Activated T-helper 17 cell treated with anti-CD3 and anti-CD28 coated beads, Interleukin-2, amount 50 U/mL, for 72 hours (primary cell): ENCODE measurements around the gene CCNYL1. TPM values are rescaled to one million over a fixed set of nuclear protein-coding genes. Genes with fewer than 3 reads are reported as not detected.
"Not testable (repeated sequence)": the region's sequence is repeated elsewhere in the genome, so short reads cannot be mapped to it uniquely, and the experiment has no call there.

Experiments used
- ATAC-seq: fragments of 150-1000 bp; cut with Tn5 transposase; replicated peaks from 2 replicates; pipeline ENCODE4 v1.10.0; 2021; ENCODE audit warnings: mild to moderate bottlenecking, moderate library complexity
- H3K27ac Mint-ChIP-seq: one replicate; pipeline ENCODE4 v1.8.0; 2022; ENCODE audit warnings: mixed read lengths
- H3K27me3 Mint-ChIP-seq: one replicate; pipeline ENCODE4 v1.8.0; 2022; ENCODE audit warnings: mixed read lengths
- H3K36me3 Mint-ChIP-seq: one replicate; pipeline ENCODE4 v1.8.0; 2022; ENCODE audit warnings: low read depth, mild to moderate bottlenecking, mixed read lengths
- H3K4me1 Mint-ChIP-seq: one replicate; pipeline ENCODE4 v1.8.0; 2022; ENCODE audit warnings: mixed read lengths
- H3K4me3 Mint-ChIP-seq: one replicate; pipeline ENCODE4 v1.8.0; 2022; ENCODE audit warnings: mild to moderate bottlenecking, mixed read lengths
- H3K9me3 Mint-ChIP-seq: one replicate; pipeline ENCODE4 v1.8.0; 2022; ENCODE audit warnings: mixed read lengths
- total RNA-seq, 2 donors: library from RNA; stranded (reverse); gene quantifications; one replicate each; pipeline ENCODE4 v1.2.3, GENCODE V29; 2022

CCNYL1 gene
- total RNA-seq, 2 donors from 2014 or later, result 3.4 to 6.8 TPM

DNA sequence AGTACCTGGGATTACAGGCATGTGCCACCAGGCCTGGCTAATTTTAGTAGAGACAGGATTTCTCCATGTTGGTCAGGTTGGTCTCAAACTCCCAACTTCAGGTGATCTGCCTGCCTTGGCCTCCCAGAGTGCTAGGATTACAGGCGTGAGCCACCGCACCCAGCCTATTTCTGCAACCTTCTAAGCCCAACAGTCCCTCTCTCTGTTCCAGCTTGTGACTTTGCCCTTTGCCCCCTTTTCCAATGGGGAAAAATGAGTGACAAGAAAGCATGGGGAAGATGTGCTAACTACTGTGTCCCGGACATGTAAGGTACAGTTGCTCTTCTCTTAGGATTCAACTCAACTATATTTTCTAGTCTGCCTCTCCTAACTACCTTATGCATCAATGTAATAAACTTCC lies 50.0 kb downstream of the CCNYL1 start:
- not testable (repeated sequence) for H3K4me3 Mint-ChIP-seq, H3K27ac Mint-ChIP-seq, ATAC-seq, H3K9me3 Mint-ChIP-seq, H3K4me1 Mint-ChIP-seq, H3K36me3 Mint-ChIP-seq
- peaks cover 15% of the 10 kb centered on the region for H3K27me3 Mint-ChIP-seq

DNA sequence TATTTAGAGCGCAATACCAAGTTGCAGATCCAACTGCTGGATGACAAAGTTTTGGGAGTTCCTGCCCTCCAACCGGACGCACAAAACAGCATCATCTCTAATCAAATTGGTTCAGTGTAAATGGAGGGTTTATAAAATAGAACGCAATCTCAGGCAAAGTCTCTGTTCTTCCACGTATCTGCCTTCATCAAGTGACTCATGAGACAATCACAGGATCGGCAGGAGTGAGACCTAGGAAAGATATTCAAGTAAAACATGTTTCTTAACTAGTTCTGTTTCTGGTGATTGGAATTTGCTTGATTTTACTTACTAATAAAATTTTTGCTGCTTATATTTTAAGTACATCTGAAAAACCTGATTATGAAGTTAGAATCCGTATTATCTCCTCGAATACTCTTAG lies 50.7 kb downstream of the CCNYL1 start:
- no peaks in the 10 kb centered on the region for H3K9me3 Mint-ChIP-seq
- H3K4me1 Mint-ChIP-seq, result peaks cover 2% of the 10 kb centered on the region
- no peak overlapping the region for H3K27ac Mint-ChIP-seq
- H3K36me3 Mint-ChIP-seq, result peaks cover 2% of the 10 kb centered on the region
- peaks cover 20% of the 10 kb centered on the region for H3K27me3 Mint-ChIP-seq
- no peak overlapping the region for H3K4me3 Mint-ChIP-seq
- no peak for ATAC-seq

DNA sequence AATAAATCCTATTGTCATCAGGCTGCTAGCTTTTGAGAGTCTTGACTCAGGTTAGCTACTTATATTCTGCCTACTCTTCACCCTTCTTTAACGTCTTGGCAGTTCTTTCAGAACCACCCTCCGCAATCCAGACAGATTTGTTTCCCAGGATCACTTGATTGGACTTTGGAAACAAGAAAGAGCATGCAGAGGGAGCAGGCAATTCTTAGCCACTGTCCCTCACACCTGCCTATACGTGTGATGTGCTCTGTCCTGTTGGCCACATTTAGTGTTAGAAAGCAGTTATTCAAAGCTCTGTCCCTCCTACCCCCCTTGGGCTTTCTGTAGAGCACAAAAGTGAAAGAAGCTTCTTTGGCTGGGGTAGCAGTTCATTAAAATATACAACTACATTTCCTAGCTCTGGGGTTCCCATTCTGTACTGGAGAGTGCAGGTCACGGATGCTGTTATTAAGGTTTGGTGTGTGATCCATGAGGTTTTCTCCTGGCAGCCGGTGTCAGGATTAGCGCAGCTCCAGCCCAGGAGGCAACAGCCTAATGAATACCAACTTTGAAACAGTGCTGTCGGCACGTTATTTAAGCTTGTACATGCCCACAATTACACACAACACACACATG lies 52.0 kb downstream of the CCNYL1 start:
- peaks cover 5% of the 10 kb centered on the region for H3K36me3 Mint-ChIP-seq
- H3K27me3 Mint-ChIP-seq, result peaks cover 26% of the 10 kb centered on the region
- peaks cover 8% of the 10 kb centered on the region for H3K4me1 Mint-ChIP-seq
- no peak for ATAC-seq
- H3K4me3 Mint-ChIP-seq, result no peak overlapping the region
- no peak overlapping the region for H3K27ac Mint-ChIP-seq
- H3K9me3 Mint-ChIP-seq, result no peaks in the 10 kb centered on the region

DNA sequence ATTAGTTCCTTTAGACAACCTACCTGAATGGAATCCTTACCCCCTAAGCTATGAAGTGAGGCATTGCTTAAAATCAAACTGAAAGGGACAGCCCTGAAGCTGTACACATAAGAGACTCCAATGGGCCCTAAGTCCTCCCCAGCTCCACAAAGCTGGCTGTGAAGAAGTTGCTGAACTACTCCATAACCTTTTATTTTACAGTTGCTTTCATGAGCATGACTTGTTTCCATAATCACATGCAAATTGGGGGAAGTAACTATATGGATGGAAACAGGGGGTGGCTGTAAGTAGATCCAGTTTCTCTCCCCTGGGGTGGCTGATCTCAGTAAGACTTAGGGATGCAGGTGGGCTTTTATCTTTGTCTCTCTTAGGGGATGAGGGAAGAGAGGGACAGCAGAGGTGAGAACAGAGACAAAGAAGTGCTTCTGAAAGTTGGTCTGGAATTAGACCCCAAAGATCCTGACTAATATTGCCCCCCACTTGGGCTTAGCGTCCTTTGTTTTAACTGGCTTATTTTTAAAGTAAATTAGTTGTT lies 52.7 kb downstream of the CCNYL1 start:
- Mint-ChIP-seq H3K27me3 (peaks cover 26% of the 10 kb centered on the region), H3K9me3 (no peaks in the 10 kb centered on the region), H3K36me3 (peaks cover 5% of the 10 kb centered on the region), H3K4me3 (no peak overlapping the region), H3K27ac (no peak overlapping the region), H3K4me1 (peaks cover 8% of the 10 kb centered on the region)
- ATAC-seq, result no peak

DNA sequence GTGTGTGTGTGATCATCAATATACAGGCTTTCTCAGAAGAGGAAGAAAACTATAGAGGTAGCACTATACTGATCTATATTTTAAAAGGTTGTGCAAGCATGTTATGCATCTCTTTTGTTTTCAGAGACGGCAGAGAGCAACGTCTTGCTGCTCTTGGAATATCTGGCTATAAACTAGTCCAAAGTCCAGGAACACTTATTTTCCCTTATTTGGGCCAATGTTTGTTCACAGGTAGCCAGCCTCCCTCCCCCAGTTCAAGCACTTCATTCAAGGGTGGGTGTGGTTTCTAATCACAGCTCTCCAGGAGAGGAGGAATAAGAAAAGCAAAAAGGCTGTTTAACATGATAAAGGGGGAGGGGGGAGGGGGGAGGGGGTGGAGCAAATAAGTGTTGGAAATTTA lies 54.1 kb downstream of the CCNYL1 start:
- Mint-ChIP-seq H3K36me3 (peaks cover 5% of the 10 kb centered on the region), H3K27me3 (peaks cover 22% of the 10 kb centered on the region), H3K9me3 (no peaks in the 10 kb centered on the region), H3K27ac (no peak overlapping the region), H3K4me3 (no peak overlapping the region), H3K4me1 (peaks cover 8% of the 10 kb centered on the region)
- ATAC-seq, result no peak

DNA sequence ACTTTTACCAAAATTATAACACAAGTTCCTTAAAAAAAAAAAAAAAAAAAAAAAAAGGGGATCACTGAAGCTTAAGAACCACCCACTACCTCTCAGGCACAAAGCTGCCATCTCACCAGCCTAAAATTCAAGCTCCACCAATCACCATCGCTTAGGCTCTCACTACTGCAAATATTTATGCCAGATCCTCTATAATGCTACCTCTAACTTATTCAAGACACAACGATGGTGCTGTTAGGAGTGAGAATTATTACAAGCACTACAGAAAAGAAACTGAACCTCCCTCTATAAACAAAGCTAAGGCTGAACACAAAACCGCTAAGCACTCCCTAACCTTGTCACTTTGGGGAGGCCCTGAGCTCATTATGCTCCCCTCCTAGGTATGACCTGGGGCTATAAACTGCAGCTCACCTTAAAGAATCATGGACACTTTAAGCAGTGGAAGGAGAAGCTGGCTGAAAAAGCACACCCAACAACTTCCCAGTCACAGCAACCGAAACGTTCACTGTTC lies 54.7 kb downstream of the CCNYL1 start:
- no peak overlapping the region for H3K27ac Mint-ChIP-seq
- H3K4me1 Mint-ChIP-seq, result peaks cover 11% of the 10 kb centered on the region
- no peaks in the 10 kb centered on the region for H3K9me3 Mint-ChIP-seq
- peaks cover 26% of the 10 kb centered on the region for H3K27me3 Mint-ChIP-seq
- no peak for ATAC-seq
- peaks cover 5% of the 10 kb centered on the region for H3K36me3 Mint-ChIP-seq
- H3K4me3 Mint-ChIP-seq, result peak overlapping the region; percentile 88

DNA sequence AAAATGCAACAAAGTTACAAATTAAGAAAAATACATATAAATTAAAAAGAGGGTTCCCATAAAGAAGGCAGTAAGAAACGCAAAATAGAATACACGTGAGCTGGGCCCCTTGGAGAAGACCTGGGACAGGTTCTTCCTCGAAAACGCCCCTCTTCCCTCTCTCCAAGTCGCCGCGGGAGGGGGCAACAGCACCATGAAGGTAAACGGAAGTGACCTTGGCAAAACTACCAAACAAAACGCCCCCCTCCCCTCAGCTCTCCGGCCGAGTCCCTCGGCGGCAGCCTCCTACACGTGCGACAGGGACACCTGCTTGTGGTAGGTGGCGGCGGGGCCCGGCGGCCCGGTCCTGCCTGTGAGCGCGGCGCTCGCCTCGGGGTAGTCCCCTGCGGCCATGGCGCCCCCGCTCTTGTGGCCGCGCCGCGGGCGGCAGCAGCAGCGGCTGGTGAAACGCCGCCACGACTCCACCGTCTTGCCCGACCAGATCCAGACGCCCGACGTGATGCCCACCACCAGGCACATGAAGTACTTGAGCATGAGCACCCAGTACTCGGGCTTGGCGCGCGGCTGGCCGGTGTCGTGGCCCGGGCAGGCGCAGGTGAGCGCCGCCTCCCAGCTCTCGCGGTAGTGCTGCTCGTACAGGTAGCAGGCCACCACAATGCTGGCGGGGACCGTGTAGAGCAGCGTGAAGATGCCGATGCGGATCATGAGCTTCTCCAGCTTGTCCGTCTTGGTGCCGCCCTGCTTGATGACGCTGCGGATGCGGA lies 55.4 kb downstream of the CCNYL1 start:
- Mint-ChIP-seq H3K36me3 (peaks cover 5% of the 10 kb centered on the region), H3K4me3 (peak overlapping the region; percentile 88), H3K4me1 (peaks cover 11% of the 10 kb centered on the region), H3K27me3 (peaks cover 26% of the 10 kb centered on the region), H3K27ac (no peak overlapping the region), H3K9me3 (no peaks in the 10 kb centered on the region)
- no peak for ATAC-seq

DNA sequence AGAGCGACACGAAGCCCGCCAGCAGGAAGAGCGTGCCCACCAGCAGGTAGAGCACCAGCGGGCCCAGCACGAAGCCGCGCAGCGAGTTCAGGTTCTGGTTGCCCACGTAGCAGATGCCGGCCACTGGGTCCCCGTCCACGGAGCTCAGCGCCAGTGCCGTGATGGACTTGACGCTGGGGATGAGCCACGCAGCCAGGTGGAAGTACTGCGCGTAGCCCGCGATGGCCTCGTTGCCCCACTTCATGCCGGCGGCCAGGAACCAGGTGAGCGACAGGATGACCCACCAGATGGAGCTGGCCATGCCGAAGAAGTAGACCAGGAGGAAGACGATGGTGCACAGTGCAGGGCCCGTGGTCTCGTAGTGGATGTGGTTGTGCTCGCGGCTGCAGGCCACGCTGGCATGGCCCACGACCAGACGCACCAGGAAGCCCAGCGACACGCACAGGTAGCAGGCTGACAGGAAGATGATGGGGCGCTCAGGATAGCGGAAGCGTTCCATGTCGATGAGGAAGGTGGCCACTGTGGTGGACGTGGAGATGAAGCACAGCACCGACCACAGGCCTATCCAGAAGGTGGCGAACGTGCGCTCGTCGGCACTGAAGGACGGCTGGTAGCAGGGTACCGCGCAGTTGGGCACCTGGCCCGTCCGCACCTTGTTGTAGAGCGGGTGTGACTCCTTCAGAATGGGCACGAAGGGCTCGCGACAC lies 56.2 kb downstream of the CCNYL1 start:
- no peak for ATAC-seq
- Mint-ChIP-seq H3K9me3 (no peaks in the 10 kb centered on the region), H3K4me3 (peak overlapping the region; percentile 88), H3K4me1 (peaks cover 11% of the 10 kb centered on the region), H3K27ac (no peak overlapping the region), H3K36me3 (peaks cover 5% of the 10 kb centered on the region), H3K27me3 (peaks cover 26% of the 10 kb centered on the region)

DNA sequence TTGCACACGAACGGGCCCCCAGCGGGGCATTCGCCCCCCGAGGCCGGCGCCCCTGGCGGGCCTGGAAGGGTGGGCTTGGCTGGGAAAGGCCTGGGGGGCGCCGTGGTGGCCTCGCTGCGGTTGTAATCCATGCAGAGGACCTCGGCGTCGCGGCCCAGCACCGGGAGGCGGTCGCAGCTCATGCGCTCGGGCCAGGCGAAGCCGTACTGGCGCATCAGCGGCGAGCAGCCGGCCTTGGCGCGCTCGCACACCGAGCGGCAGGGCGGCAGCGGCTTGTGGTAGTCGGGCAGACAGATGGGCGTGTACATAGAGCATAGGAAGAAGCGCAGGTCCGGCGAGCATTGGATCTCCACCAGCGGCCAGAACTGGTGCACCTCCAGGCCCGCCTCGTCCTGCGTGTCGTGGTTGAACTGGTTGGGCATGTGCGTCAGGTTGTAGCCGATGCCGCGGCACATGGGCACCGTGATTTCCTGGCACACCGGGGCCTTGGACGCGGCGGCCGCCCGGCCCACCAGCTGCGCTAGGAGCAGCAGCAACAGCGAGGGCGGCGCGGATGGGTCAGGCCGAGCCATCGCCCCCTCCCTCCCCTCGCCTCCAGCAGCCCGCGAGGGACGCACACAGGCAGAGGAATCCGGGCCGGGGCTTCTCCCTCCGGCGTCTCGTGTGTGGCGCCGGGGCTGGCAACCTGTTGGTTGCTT lies 56.9 kb downstream of the CCNYL1 start:
- no peaks in the 10 kb centered on the region for H3K9me3 Mint-ChIP-seq
- no peak for ATAC-seq
- H3K36me3 Mint-ChIP-seq, result peaks cover 5% of the 10 kb centered on the region
- no peak overlapping the region for H3K27ac Mint-ChIP-seq
- peak overlapping the region; percentile 88 for H3K4me3 Mint-ChIP-seq
- peaks cover 11% of the 10 kb centered on the region for H3K4me1 Mint-ChIP-seq
- H3K27me3 Mint-ChIP-seq, result peaks cover 26% of the 10 kb centered on the region

DNA sequence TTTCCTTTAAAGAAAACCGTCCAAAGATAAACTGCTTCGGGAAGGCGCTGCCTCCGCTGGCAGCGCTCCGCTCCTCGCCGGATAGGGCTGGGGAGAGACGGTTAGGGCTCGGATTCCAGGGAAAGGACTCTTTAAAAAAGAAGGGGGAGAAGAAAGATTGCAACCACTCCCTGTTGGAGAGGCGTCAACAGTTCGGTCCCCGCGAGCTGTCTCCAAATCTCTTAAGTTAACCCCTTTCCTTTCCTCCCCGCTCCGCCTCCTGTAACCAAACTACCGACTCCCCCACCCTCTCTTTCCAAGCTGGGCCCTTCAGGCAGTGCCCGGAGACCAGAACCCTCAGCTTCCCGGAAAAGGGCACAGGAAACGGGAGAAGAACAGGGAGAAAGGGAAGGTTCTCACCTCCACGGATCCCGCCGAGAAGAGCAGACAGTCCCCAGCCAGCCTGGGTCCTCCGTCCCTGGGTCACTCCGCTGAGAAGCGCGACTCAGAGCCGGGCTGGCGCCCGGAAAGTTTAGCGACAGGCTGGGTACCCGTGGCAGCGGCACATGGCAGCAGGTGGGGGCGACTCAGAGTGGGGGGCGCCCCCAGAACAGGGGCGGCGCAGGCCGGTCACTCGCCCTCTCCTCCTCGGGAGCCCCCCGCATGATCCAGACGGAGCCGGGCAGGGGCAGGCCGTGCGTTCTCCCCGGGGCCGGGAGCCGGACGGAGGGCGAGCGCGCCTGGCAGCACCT lies 57.6 kb downstream of the CCNYL1 start:
- Mint-ChIP-seq H3K36me3 (peaks cover 5% of the 10 kb centered on the region), H3K9me3 (no peaks in the 10 kb centered on the region), H3K4me3 (peak overlapping the region; percentile 88), H3K27me3 (peaks cover 26% of the 10 kb centered on the region), H3K27ac (no peak overlapping the region), H3K4me1 (peaks cover 11% of the 10 kb centered on the region)
- peak; percentile 19 for ATAC-seq

DNA sequence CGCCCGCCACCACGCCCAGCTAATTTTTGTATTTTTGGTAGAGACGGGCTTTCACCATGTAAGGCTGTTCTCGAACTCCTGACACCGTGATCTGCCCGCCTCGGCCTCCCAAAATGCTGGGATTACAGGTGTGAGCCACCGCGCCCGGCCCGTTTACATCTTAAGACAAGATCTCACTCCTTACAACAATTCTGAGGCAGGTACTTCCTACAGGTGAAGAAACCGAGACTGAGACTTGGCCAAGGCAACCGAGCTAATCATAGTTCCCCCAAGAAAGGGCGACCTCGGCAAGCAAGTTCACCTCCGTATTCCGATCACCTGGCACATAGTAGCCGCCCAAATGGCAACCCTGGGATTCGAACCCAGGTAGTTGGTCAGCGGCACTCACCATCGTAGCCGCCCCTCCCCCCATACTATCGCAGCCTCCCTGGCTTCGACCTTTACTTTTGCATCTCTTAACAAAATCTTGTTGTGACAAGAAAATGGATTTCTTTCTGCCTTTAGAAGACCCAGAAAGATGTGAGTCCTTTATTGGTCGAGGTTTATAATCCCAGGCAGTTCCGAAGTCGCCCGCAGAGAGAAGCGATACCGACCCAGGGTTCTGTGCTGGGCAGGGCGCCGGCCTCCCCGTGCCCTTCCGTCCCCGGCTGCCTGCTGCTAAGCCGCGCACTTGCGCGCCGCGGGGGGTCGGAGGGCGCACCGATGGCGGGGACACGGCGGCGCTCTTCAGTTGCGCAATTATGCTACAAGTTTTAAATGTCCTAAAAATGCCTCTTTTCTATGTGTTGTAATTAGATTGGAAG lies 59.4 kb downstream of the CCNYL1 start:
- Mint-ChIP-seq H3K36me3 (peaks cover 5% of the 10 kb centered on the region), H3K9me3 (no peaks in the 10 kb centered on the region), H3K4me3 (peak overlapping the region; percentile 88), H3K4me1 (peaks cover 11% of the 10 kb centered on the region), H3K27ac (no peak overlapping the region), H3K27me3 (peaks cover 21% of the 10 kb centered on the region)
- no peak for ATAC-seq

DNA sequence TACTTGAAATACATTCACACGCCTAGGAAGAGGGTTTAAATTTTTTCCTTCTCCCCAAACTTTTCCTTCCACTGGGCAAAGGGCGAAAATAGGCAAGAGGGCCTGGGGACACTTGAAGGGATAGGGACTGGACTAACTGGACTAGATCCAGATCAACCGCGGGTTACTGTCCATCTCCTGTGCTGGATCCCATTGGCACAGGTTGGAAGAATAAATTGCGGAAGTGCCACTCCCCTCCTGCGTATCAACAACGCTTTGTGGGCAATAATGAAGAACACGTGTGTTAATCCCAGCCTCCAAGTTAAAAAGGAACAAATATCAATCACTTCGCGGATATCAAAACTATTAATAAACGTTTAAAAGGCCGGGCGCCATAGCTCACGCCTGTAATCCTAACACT lies 60.0 kb downstream of the CCNYL1 start:
- Mint-ChIP-seq H3K36me3 (peaks cover 5% of the 10 kb centered on the region), H3K27me3 (peaks cover 14% of the 10 kb centered on the region), H3K4me3 (peak overlapping the region; percentile 88), H3K9me3 (no peaks in the 10 kb centered on the region), H3K4me1 (peaks cover 11% of the 10 kb centered on the region), H3K27ac (no peak overlapping the region)
- no peak for ATAC-seq
